Measurements from ENCODE around the gene CREG2. TPM values are rescaled to one million over a fixed set of nuclear protein-coding genes. Genes with fewer than 3 reads are reported as not detected.
A peak's percentile ranks its signal among the peaks of the same experiment; 100 is the strongest.

CREG2 gene
- total RNA-seq, 1 donor = not detected

- Histone ChIP-seq H3K4me1 (ENCODE audit: insufficient read depth, low read length) (peaks cover 79% of the 10 kb centered on the region), H3K4me3 (ENCODE audit: low read length) (peak overlapping the region; percentile 89), H3K9me3 (ENCODE audit: low read depth, low read length) (no peaks in the 10 kb centered on the region), H3K27me3 (ENCODE audit: insufficient read depth, low read length) (no peaks in the 10 kb centered on the region)
Measured at GRCh38 chr2:101305035-101305434, 82.3 kb downstream of the CREG2 start.

GRCh38 chr2:101303688-101304087 lies 83.6 kb downstream of the CREG2 start:
- peaks cover 79% of the 10 kb centered on the region for H3K4me1 ChIP-seq (ENCODE audit: insufficient read depth, low read length)
- H3K27me3 ChIP-seq (ENCODE audit: insufficient read depth, low read length) = no peaks in the 10 kb centered on the region
- H3K4me3 ChIP-seq (ENCODE audit: low read length) = no peak overlapping the region
- no peaks in the 10 kb centered on the region for H3K9me3 ChIP-seq (ENCODE audit: low read depth, low read length)

GRCh38 chr2:101302016-101302415 lies 85.3 kb downstream of the CREG2 start:
- H3K4me3 ChIP-seq (ENCODE audit: low read length) = no peak overlapping the region
- no peaks in the 10 kb centered on the region for H3K27me3 ChIP-seq (ENCODE audit: insufficient read depth, low read length)
- peaks cover 90% of the 10 kb centered on the region for H3K4me1 ChIP-seq (ENCODE audit: insufficient read depth, low read length)
- H3K9me3 ChIP-seq (ENCODE audit: low read depth, low read length) = no peaks in the 10 kb centered on the region

- H3K4me1 ChIP-seq (ENCODE audit: insufficient read depth, low read length) = peaks cover 88% of the 10 kb centered on the region
- H3K4me3 ChIP-seq (ENCODE audit: low read length) = no peak overlapping the region
- no peaks in the 10 kb centered on the region for H3K27me3 ChIP-seq (ENCODE audit: insufficient read depth, low read length)
- H3K9me3 ChIP-seq (ENCODE audit: low read depth, low read length) = no peaks in the 10 kb centered on the region
Measured at GRCh38 chr2:101300836-101301235, 86.5 kb downstream of the CREG2 start.

GRCh38 chr2:101300164-101300563 lies 87.1 kb downstream of the CREG2 start:
- H3K4me3 ChIP-seq (ENCODE audit: low read length) = no peak overlapping the region
- H3K9me3 ChIP-seq (ENCODE audit: low read depth, low read length) = no peaks in the 10 kb centered on the region
- no peaks in the 10 kb centered on the region for H3K27me3 ChIP-seq (ENCODE audit: insufficient read depth, low read length)
- H3K4me1 ChIP-seq (ENCODE audit: insufficient read depth, low read length) = peaks cover 82% of the 10 kb centered on the region

GRCh38 chr2:101299604-101300003 lies 87.7 kb downstream of the CREG2 start:
- Histone ChIP-seq H3K4me3 (ENCODE audit: low read length) (no peak overlapping the region), H3K27me3 (ENCODE audit: insufficient read depth, low read length) (no peaks in the 10 kb centered on the region), H3K9me3 (ENCODE audit: low read depth, low read length) (no peaks in the 10 kb centered on the region), H3K4me1 (ENCODE audit: insufficient read depth, low read length) (peaks cover 77% of the 10 kb centered on the region)

- peaks cover 67% of the 10 kb centered on the region for H3K4me1 ChIP-seq (ENCODE audit: insufficient read depth, low read length)
Measured at GRCh38 chr2:101297383-101297782, 89.9 kb downstream of the CREG2 start.

GRCh38 chr2:101296371-101296770 lies 90.9 kb downstream of the CREG2 start:
- no peaks in the 10 kb centered on the region for H3K27me3 ChIP-seq (ENCODE audit: insufficient read depth, low read length)
- H3K9me3 ChIP-seq (ENCODE audit: low read depth, low read length) = no peaks in the 10 kb centered on the region
- H3K4me1 ChIP-seq (ENCODE audit: insufficient read depth, low read length) = peaks cover 59% of the 10 kb centered on the region
- H3K4me3 ChIP-seq (ENCODE audit: low read length) = no peak overlapping the region

More at GRCh38 chr2:101297383-101297782, 89.9 kb downstream of the CREG2 start:
- H3K9me3 ChIP-seq (ENCODE audit: low read depth, low read length) = no peaks in the 10 kb centered on the region
- no peak overlapping the region for H3K4me3 ChIP-seq (ENCODE audit: low read length)
- no peaks in the 10 kb centered on the region for H3K27me3 ChIP-seq (ENCODE audit: insufficient read depth, low read length)

- Histone ChIP-seq H3K4me3 (ENCODE audit: low read length) (no peak overlapping the region), H3K4me1 (ENCODE audit: insufficient read depth, low read length) (peaks cover 54% of the 10 kb centered on the region), H3K27me3 (ENCODE audit: insufficient read depth, low read length) (no peaks in the 10 kb centered on the region), H3K9me3 (ENCODE audit: low read depth, low read length) (no peaks in the 10 kb centered on the region)
Measured at GRCh38 chr2:101295895-101296294, 91.4 kb downstream of the CREG2 start.

Other genes with a start within 250 kb of the CREG2 start
- gene TBC1D8, start 236.1 kb downstream of the CREG2 start, total RNA-seq = 11.3 TPM
- 53.5 TPM for gene CNOT11, start 134.6 kb downstream of the CREG2 start, total RNA-seq
- 184 TPM for gene RNF149, start 78.8 kb downstream of the CREG2 start, total RNA-seq
- gene RFX8, start 87.6 kb upstream of the CREG2 start, total RNA-seq = 0.21 TPM